Adrenal gland (tissue), 5 donors: ENCODE measurements around the gene UPP1.
"Not testable (repeated sequence)": the region's sequence is repeated elsewhere in the genome, so short reads cannot be mapped to it uniquely, and the experiment has no call there.

Source experiments
- POLR2A ChIP-seq, 2 donors: fragments of 450-650 bp; IDR thresholded peaks; one replicate each; pipeline ENCODE4 v1.6.1; 2017; ENCODE audit warnings: antibody characterized with exemption in 2 of 2, mild to moderate bottlenecking in 2 of 2, moderate library complexity in 1 of 2
- TF ChIP-seq, protein P1 (sequence below), 6 experiments: fragments of 450-650 bp in 4 of 6; fragments of 200-600 bp in 2 of 6; sonication (generic) in 1 of 6; IDR thresholded peaks; 1 replicate in 5 of 6; 2 replicates in 1 of 6; pipeline versions ENCODE4 v1.5.1 to v1.8.0; 2016 to 2021; ENCODE audit warnings: antibody characterized with exemption in 6 of 6, mild to moderate bottlenecking in 2 of 6, moderate library complexity in 1 of 6
- donor health status: DM: no; HTN: no; CAD: no.

DNA sequence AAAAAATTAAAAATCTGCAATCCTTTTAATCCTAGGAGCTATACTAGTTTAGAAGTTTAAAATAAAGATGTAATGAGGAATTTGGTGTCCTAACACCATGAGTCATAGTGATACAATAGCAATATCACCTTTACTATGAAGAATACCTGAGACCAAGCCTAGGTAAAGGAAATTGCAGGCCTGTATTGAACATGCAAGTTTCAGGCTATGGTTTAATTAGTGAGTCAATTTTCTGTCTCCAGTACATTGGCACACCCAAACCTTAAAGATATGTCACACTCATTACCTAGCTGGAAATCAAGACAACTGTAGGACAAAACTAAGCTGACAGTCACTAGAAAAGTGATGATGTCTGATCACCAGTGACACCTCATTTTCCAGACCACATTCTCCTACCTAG lies 6.7 kb upstream of the UPP1 start:
- TF ChIP-seq, protein P1, sequence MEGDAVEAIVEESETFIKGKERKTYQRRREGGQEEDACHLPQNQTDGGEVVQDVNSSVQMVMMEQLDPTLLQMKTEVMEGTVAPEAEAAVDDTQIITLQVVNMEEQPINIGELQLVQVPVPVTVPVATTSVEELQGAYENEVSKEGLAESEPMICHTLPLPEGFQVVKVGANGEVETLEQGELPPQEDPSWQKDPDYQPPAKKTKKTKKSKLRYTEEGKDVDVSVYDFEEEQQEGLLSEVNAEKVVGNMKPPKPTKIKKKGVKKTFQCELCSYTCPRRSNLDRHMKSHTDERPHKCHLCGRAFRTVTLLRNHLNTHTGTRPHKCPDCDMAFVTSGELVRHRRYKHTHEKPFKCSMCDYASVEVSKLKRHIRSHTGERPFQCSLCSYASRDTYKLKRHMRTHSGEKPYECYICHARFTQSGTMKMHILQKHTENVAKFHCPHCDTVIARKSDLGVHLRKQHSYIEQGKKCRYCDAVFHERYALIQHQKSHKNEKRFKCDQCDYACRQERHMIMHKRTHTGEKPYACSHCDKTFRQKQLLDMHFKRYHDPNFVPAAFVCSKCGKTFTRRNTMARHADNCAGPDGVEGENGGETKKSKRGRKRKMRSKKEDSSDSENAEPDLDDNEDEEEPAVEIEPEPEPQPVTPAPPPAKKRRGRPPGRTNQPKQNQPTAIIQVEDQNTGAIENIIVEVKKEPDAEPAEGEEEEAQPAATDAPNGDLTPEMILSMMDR (IDR thresholded peaks at IDR 0.05): not testable (repeated sequence)
- TF ChIP-seq POLR2A (IDR thresholded peaks at IDR 0.05): not testable (repeated sequence)
